H9 (cell line): ENCODE results near the gene NADSYN1. TPM values are rescaled to one million over a fixed set of nuclear protein-coding genes. Genes with fewer than 3 reads are reported as not detected.

Experiments used
- DNase-seq: peaks from one replicate; pipeline ENCODE4 v3.0.0-alpha.2; 2017
- H2AFZ ChIP-seq: one replicate; pipeline ENCODE4 v1.6.1; 2013; ENCODE audit warnings: mild to moderate bottlenecking, low read length, control low read depth, moderate library complexity
- H2AK5ac ChIP-seq: 2 replicates; pipeline ENCODE4 v1.6.1; 2013; ENCODE audit warnings: low read length, control low read depth, mixed read lengths; ENCODE audit not compliant: insufficient read length
- H2BK120ac ChIP-seq: one replicate; pipeline ENCODE4 v1.6.1; 2013; ENCODE audit warnings: low read depth, mild to moderate bottlenecking, low read length, control low read depth, inconsistent platforms; ENCODE audit not compliant: poor library complexity, severe bottlenecking
- H2BK12ac ChIP-seq: 2 replicates; pipeline ENCODE4 v1.6.1; 2013; ENCODE audit warnings: low read length, control low read depth, mixed read lengths, low read depth; ENCODE audit not compliant: insufficient read length
- H2BK15ac ChIP-seq: 2 replicates; pipeline ENCODE4 v1.6.1; 2013; ENCODE audit warnings: low read depth, low read length, control low read depth
- H2BK20ac ChIP-seq: one replicate; pipeline ENCODE4 v1.6.1; 2013; ENCODE audit warnings: low read depth, mild to moderate bottlenecking, low read length, control low read depth, inconsistent platforms; ENCODE audit not compliant: poor library complexity, severe bottlenecking
- H2BK5ac ChIP-seq: 2 replicates; pipeline ENCODE4 v1.6.1; 2013; ENCODE audit warnings: low read length, control low read depth, mixed read lengths; ENCODE audit not compliant: insufficient read length
- H3K14ac ChIP-seq: 2 replicates; pipeline ENCODE4 v1.6.1; 2013; ENCODE audit warnings: low read length, control low read depth; ENCODE audit not compliant: insufficient read depth
- H3K18ac ChIP-seq: 2 replicates; pipeline ENCODE4 v1.6.1; 2013; ENCODE audit warnings: low read depth, mild to moderate bottlenecking, mixed read lengths, low read length, control low read depth; ENCODE audit not compliant: insufficient read length
- H3K23ac ChIP-seq: 2 replicates; pipeline ENCODE4 v1.6.1; 2013; ENCODE audit warnings: low read length, control low read depth, mixed read lengths, low read depth; ENCODE audit not compliant: insufficient read length
- H3K23me2 ChIP-seq: 2 replicates; pipeline ENCODE4 v1.6.1; 2013; ENCODE audit warnings: low read depth, mild to moderate bottlenecking, mixed read lengths, low read length, control low read depth; ENCODE audit not compliant: insufficient read length, poor library complexity, severe bottlenecking
- H3K27ac ChIP-seq: 2 replicates; pipeline ENCODE4 v1.5.1; 2013; ENCODE audit warnings: low read length, control low read depth, mixed read lengths, low read depth; ENCODE audit not compliant: insufficient read length
- H3K27me3 ChIP-seq: 2 replicates; pipeline ENCODE4 v1.6.1; 2013; ENCODE audit warnings: low read length, control low read depth, inconsistent platforms; ENCODE audit not compliant: insufficient read depth
- H3K4ac ChIP-seq: 2 replicates; pipeline ENCODE4 v1.6.1; 2013; ENCODE audit warnings: low read depth, mild to moderate bottlenecking, control low read depth, inconsistent platforms, low read length, moderate library complexity
- H3K4me1 ChIP-seq: 2 replicates; pipeline ENCODE4 v1.6.1; 2013; ENCODE audit warnings: low read length, control low read depth, inconsistent platforms; ENCODE audit not compliant: insufficient read depth
- H3K4me2 ChIP-seq: 2 replicates; pipeline ENCODE4 v1.6.1; 2013; ENCODE audit warnings: low read length, control low read depth, mixed read lengths; ENCODE audit not compliant: insufficient read length, insufficient read depth
- H3K56ac ChIP-seq: 2 replicates; pipeline ENCODE4 v1.6.1; 2013; ENCODE audit warnings: low read depth, mild to moderate bottlenecking, mixed read lengths, low read length, control low read depth; ENCODE audit not compliant: insufficient read length
- H3K79me1 ChIP-seq: 2 replicates; pipeline ENCODE4 v1.6.1; 2013; ENCODE audit warnings: low read depth, mild to moderate bottlenecking, moderate library complexity, low read length, control low read depth, inconsistent platforms; ENCODE audit not compliant: insufficient read depth, poor library complexity, severe bottlenecking
- H3K79me2 ChIP-seq: 2 replicates; pipeline ENCODE4 v1.6.1; 2013; ENCODE audit warnings: low read length, control low read depth, inconsistent platforms; ENCODE audit not compliant: insufficient read depth
- H3K9ac ChIP-seq: 2 replicates; pipeline ENCODE4 v1.6.1; 2013; ENCODE audit warnings: low read length, control low read depth, mixed read lengths; ENCODE audit not compliant: insufficient read length; ENCODE audit errors: extremely low read depth
- H3K9me3 ChIP-seq: one replicate; pipeline ENCODE4 v1.6.1; 2013; ENCODE audit warnings: low read depth, low read length, inconsistent platforms; ENCODE audit not compliant: control insufficient read depth
- H3T11ph ChIP-seq: one replicate; pipeline ENCODE4 v1.6.1; 2013; ENCODE audit warnings: mild to moderate bottlenecking, low read length, control low read depth, inconsistent platforms
- H4K20me1 ChIP-seq: one replicate; pipeline ENCODE4 v1.6.1; 2013; ENCODE audit not compliant: control insufficient read depth, insufficient read length, insufficient read depth
- H4K5ac ChIP-seq: 2 replicates; pipeline ENCODE4 v1.6.1; 2013; ENCODE audit warnings: low read depth, mild to moderate bottlenecking, mixed read lengths, low read length, control low read depth; ENCODE audit not compliant: insufficient read length
- H4K8ac ChIP-seq: replicated peaks from 2 replicates; pipeline ENCODE4 v1.6.1; 2013; ENCODE audit warnings: low read length, control low read depth, mixed read lengths, low read depth; ENCODE audit not compliant: insufficient read length
- H4K91ac ChIP-seq: 2 replicates; pipeline ENCODE4 v1.6.1; 2013; ENCODE audit warnings: low read depth, mild to moderate bottlenecking, moderate library complexity, mixed read lengths, low read length, control low read depth; ENCODE audit not compliant: insufficient read length
- H3K27ac Mint-ChIP-seq, 3 experiments: 2 replicates in 2 of 3; 3 replicates in 1 of 3; pipeline ENCODE4 v1.8.0; 2020 to 2021; ENCODE audit warnings: mixed read lengths in 3 of 3, mild to moderate bottlenecking in 1 of 3, moderate library complexity in 1 of 3
- H3K27me3 Mint-ChIP-seq: 2 replicates; pipeline ENCODE4 v1.8.0; 2021; ENCODE audit warnings: low read depth, mild to moderate bottlenecking, moderate library complexity, mixed read lengths
- H3K36me3 Mint-ChIP-seq, 3 experiments: 2 replicates in 2 of 3; 3 replicates in 1 of 3; pipeline ENCODE4 v1.8.0; 2020 to 2021; ENCODE audit warnings: low read depth in 3 of 3, mixed read lengths in 3 of 3; ENCODE audit not compliant: insufficient read depth in 1 of 3
- H3K4me1 Mint-ChIP-seq, 2 experiments: 2 replicates each; pipeline ENCODE4 v1.8.0; 2020; ENCODE audit warnings: mixed read lengths in 2 of 2
- H3K4me3 Mint-ChIP-seq, 2 experiments: 2 replicates in 1 of 2; 3 replicates in 1 of 2; pipeline ENCODE4 v1.8.0; 2020 to 2021; ENCODE audit warnings: mild to moderate bottlenecking in 2 of 2, mixed read lengths in 2 of 2, moderate library complexity in 1 of 2
- H3K9me3 Mint-ChIP-seq, 2 experiments: 2 replicates in 1 of 2; 3 replicates in 1 of 2; pipeline ENCODE4 v1.8.0; 2020; ENCODE audit warnings: mild to moderate bottlenecking in 2 of 2, mixed read lengths in 2 of 2, moderate library complexity in 1 of 2
- WGBS: extraction: QIAGEN DNeasy Blood & Tissue Kit; methylation state at CpG from one replicate; pipeline ENCODE4 v1.1.7; 2013; ENCODE audit warnings: missing lambda C conversion rate, low lambda C conversion rate, mixed read lengths; ENCODE audit not compliant: insufficient read length; ENCODE audit errors: extremely low coverage; 5-methylcytosine and 5-hydroxymethylcytosine counted together
- total RNA-seq: library from RNA; stranded (reverse); gene quantifications from 2 replicates; pipeline ENCODE4 v1.2.1, GENCODE V29; 2021
- TF ChIP-seq, protein P1 (sequence below): fragments of 200-600 bp; sonication (generic); conservative IDR thresholded peaks from 3 replicates; pipeline ENCODE4 v1.8.0; 2021; ENCODE audit warnings: antibody characterized with exemption, mild to moderate bottlenecking

Gene NADSYN1
- total RNA-seq, 1 experiment from 2014 or later, result 44.2 TPM

DNA sequence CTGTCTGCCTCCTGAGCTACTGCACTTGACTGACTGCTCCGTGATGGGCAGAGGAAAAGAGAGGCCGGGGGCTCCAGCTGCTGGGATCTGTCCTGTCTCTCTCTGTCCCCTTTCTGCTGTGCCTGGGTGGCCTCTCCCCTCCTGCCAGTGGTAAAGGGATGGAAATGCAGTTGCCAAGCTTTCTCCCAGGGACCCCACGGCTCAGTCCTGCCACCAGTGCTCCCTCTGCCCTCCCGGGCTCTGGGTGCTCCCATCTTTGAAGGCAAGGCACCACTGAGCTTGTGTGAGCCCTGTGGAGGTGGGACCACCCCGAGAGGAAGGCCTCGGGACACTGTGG lies 32.0 kb downstream of the NADSYN1 start:
- Mint-ChIP-seq H3K4me3 (no peak overlapping the region), H3K9me3 (no peaks in the 10 kb centered on the region), H3K27ac (no peak overlapping the region), H3K4me1 (peaks cover 4 to 6% of the 10 kb centered on the region in 2 experiments; a peak in 3 of 4 replicates), H3K36me3 (peaks cover 28 to 71% (median 50%) of the 10 kb centered on the region in 3 experiments; a peak in 6 of 7 replicates), H3K27me3 (no peaks in the 10 kb centered on the region)
- no peak overlapping the region for H2AFZ ChIP-seq
- H3K9ac ChIP-seq, result no peak overlapping the region
- H2BK12ac ChIP-seq, result no peak overlapping the region
- H3K9me3 ChIP-seq, result no peaks in the 10 kb centered on the region
- no peak overlapping the region for H2AK5ac ChIP-seq
- no peak overlapping the region for H4K5ac ChIP-seq
- H2BK15ac ChIP-seq, result no peak overlapping the region
- H4K8ac ChIP-seq, result no peak overlapping the region
- H4K20me1 ChIP-seq, result no peaks in the 10 kb centered on the region
- no peak overlapping the region for H3T11ph ChIP-seq
- no peak overlapping the region for H3K4ac ChIP-seq
- H3K4me1 ChIP-seq, result no peaks in the 10 kb centered on the region
- H3K79me2 ChIP-seq, result no peaks in the 10 kb centered on the region
- H2BK5ac ChIP-seq, result no peak overlapping the region
- no peak overlapping the region for H3K14ac ChIP-seq
- no peak overlapping the region for H3K18ac ChIP-seq
- no CpG with 5 or more reads among the region's 6 CpGs for WGBS
- no peak overlapping the region for H4K91ac ChIP-seq
- H3K27ac ChIP-seq, result no peak overlapping the region
- H3K56ac ChIP-seq, result no peak overlapping the region
- H2BK20ac ChIP-seq, result no peak overlapping the region
- H3K27me3 ChIP-seq, result no peaks in the 10 kb centered on the region
- H3K23me2 ChIP-seq, result no peaks in the 10 kb centered on the region
- TF ChIP-seq, protein P1, sequence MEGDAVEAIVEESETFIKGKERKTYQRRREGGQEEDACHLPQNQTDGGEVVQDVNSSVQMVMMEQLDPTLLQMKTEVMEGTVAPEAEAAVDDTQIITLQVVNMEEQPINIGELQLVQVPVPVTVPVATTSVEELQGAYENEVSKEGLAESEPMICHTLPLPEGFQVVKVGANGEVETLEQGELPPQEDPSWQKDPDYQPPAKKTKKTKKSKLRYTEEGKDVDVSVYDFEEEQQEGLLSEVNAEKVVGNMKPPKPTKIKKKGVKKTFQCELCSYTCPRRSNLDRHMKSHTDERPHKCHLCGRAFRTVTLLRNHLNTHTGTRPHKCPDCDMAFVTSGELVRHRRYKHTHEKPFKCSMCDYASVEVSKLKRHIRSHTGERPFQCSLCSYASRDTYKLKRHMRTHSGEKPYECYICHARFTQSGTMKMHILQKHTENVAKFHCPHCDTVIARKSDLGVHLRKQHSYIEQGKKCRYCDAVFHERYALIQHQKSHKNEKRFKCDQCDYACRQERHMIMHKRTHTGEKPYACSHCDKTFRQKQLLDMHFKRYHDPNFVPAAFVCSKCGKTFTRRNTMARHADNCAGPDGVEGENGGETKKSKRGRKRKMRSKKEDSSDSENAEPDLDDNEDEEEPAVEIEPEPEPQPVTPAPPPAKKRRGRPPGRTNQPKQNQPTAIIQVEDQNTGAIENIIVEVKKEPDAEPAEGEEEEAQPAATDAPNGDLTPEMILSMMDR, result no peak
- no peak for DNase-seq
- H2BK120ac ChIP-seq, result no peak overlapping the region
- no peak overlapping the region for H3K23ac ChIP-seq
- H3K79me1 ChIP-seq, result no peaks in the 10 kb centered on the region
- no peak overlapping the region for H3K4me2 ChIP-seq
